GM12874 (cell line): ENCODE measurements around the gene ADGRA1.

Experiments
- TF ChIP-seq, protein P1 (sequence below): IDR thresholded peaks from 2 replicates; pipeline ENCODE4 v1.5.1; 2011; ENCODE audit warnings: low read depth, mild to moderate bottlenecking, control low read depth, low read length, moderate library complexity; ENCODE audit not compliant: insufficient read depth

The ADGRA1 gene

DNA sequence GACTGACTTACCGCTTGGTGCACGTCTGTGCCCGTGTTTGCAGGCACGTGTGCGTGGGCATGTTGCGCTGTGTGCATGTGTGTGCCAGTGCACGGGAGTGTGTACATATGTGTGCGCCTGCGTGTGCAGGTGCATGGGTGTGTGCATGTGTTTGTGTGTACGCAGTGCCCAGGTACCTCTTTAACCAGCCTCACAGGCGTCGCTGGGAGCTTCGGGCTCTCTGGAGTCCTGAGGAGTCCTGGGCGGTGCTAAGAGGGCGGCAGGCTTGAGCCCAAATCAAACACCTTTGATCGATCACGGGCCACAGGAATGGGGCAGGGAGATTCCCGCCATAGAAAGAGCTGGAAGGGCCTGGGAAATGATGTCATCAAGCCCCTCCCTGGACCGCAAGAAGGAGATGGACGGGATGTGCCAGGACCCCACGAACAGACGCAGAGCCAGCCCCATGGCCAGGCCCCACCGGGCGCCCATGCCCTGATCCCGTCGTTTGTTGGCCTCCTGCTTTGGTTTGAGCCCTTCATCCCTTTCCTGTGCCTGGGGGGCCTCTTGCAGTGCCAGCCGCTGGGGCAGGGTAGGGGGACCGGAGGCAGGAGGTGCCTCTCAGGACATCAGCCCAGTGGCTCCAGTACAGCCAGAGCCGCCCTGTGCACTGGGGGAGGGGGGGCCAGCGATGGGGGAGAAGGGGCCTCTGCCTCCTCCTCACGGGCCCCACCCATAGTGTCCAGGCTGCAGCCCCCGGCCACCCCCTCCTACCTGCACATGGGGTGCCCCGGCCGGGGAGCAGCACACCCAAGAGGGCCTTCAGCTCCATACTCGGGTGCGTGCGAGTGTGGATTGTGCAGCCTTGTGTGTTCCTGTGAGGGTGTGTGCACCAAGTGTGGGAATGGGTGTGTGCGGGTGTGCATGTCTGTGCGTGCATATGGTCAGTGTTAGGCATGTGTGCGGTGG is 78.1 kb downstream of the ADGRA1 start:
- TF ChIP-seq, protein P1, sequence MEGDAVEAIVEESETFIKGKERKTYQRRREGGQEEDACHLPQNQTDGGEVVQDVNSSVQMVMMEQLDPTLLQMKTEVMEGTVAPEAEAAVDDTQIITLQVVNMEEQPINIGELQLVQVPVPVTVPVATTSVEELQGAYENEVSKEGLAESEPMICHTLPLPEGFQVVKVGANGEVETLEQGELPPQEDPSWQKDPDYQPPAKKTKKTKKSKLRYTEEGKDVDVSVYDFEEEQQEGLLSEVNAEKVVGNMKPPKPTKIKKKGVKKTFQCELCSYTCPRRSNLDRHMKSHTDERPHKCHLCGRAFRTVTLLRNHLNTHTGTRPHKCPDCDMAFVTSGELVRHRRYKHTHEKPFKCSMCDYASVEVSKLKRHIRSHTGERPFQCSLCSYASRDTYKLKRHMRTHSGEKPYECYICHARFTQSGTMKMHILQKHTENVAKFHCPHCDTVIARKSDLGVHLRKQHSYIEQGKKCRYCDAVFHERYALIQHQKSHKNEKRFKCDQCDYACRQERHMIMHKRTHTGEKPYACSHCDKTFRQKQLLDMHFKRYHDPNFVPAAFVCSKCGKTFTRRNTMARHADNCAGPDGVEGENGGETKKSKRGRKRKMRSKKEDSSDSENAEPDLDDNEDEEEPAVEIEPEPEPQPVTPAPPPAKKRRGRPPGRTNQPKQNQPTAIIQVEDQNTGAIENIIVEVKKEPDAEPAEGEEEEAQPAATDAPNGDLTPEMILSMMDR: no peak

DNA sequence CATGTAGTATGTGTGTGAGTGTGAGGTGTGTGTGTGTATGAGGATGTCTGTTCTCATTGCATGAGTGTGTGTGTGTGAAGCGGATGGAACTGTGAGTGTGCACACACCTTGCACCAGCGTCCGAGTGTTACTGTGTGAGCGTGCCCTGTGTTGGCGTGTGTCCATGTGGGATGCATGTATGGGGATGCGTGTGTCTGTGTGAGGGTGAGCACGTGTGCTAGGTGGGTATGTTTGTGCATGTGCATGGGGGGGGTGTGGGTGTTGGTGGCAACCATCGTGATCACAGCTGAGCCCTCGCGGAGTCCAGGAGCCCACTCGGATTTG is 78.7 kb downstream of the ADGRA1 start:
- TF ChIP-seq, protein P1: no peak

DNA sequence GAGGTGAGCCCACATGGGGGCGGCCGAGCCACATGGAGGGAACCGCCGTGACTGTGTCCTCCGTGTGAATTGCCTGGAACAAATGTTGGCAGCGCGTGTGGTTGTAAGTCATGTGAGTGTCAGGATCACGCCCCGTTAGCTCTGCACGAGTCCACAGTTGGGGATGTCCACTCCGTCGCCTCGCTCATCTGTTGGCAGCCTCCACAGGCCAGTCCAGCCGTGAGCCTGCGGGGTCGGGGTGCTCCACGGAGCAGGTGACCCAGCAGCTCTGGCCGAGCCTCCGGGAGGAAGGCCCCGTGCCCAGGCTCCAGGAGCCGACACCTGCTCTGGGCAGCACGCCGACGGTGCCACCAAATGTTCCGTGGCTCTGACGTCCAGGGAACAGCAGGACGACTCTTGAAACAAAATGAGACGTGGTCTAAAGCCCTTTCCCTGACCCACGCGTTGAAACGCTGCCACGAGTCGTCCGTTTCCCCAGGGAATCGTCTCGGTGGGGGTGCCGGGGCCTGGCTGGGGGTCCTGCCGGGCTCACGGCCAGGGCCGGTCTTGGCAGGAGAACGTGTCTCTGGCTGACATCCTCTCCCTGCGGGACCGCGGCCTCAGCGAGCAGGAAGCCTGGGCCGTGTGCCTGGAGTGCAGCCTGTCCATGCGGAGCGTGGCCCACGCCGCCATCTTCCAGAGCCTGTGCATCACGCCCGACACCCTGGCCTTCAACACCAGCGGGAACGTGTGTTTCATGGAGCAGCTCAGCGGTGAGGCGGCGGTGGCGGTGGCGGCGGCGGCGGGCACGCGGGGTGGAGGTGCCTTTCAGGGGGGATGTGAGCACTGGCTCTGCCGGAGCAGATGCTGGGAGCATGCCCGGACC is 79.3 kb downstream of the ADGRA1 start:
- TF ChIP-seq, protein P1: no peak

DNA sequence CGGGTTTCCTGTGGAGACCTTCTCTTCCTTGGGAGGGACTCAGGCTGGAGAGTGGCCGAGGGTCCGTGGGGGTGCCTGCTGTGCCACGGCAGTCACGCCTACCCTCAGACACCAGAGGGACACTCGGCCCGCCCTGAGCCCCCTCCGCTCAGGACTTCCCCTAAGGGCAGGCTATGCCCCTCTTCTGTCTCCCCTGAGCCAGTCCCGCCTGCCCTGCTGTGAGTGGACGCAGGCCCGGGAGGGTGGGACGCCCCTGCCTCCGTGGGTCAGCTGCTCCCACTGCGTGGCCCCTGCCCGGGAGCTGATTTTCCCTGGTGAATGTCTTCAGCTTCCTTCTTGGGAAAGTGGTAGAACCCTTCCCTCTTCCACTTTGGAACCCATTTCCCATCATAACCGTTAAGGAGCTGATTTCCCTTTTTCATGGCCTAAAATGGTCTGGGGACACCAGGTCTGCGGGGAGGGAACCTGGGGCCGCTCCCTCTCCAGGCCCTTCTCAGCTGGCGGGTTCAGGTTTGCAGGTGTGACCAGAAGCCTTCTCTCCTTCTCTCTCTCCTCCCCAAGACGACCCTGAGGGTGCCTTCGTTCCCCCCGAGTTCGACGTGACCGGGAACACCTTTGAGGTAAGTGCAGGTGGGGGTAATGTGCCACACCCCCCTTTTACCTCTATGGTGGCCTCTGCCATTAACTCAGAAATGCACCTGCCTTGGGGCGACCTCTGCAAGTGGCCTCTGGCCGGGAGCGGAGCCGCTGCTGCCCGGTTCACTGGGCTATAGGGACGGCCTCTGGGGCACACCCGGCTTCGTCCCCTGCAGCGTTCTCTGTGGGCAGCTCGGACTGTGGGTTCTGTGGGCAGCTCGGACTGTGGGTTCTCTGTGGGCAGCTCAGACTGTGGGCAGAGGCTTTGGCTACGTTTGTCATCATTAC is 80.2 kb downstream of the ADGRA1 start:
- TF ChIP-seq, protein P1: no peak

DNA sequence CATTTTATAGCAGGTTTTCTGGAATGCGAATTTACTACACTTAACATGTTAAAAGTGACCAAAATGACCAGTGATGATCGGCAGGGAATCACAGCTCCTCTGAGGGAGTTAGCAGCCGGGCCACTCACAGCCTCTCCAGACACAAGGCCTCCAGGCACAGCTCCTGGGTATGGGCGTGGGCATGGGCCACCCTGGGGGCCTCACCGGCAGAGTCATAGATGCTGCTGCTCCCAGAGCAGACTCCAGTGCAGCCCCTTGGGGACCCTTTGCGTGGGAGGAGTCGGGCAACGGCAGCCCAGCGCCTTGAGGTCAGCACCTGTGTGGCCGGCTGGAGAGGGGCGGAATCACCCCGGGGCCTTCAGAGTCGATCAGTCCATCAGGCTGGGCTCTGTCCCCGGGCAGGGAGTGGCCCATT is 80.9 kb downstream of the ADGRA1 start:
- TF ChIP-seq, protein P1: no peak

DNA sequence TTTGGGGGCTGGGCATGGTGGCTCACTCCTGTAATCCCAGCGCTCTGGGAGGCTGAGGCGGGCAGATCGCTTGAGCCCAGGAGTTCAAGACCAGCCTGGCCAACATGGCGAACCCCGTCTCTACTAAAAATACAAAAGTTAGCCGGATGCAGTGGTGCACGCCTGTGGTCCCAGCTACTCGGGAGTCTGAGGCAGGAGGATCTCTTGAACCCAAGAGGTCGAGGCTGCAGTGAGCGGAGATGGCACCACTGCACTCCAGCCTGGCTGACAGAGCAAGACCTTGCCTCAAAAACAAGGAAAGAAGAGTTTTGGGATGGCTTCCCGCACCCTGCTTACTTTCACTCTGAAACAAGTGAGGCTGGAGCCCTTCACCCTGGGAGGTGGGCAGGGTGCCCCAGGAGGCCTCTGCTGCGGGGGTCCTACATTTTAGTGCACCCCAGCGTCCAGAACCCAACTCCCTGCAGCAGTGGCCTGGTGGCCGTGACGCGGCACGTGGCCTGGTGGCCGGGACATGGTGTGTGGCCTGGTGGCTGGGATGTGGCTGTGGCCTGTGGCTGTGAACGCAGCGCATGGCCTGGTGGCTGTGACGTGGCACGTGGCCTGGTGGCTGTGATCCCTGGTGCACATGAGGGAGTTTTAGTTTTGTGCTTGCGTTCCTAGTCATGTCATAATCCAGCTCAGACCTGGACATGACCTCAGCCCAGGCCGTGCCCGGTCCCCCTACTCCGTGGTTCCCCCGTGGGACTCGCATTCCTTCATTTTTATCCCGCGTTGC is 81.6 kb downstream of the ADGRA1 start:
- TF ChIP-seq, protein P1: no peak
